ENCODE measurements around the gene HORMAD2.
A peak's percentile ranks its signal among the peaks of the same experiment; 100 is the strongest.
"Not testable (repeated sequence)": the region's sequence is repeated elsewhere in the genome, so short reads cannot be mapped to it uniquely, and the experiment has no call there.

Gene HORMAD2

GRCh38 chr22:30210235-30210909 is 130.1 kb downstream of the HORMAD2 start:
- DNase-seq (ENCODE audit: low read depth), result no peak

- DNase-seq (ENCODE audit: low read depth), result no peak
Observed at GRCh38 chr22:30211124-30211820, 131.0 kb downstream of the HORMAD2 start.

- DNase-seq (ENCODE audit: low read depth), result no peak
Observed at GRCh38 chr22:30212363-30212995, 132.2 kb downstream of the HORMAD2 start.

DNA sequence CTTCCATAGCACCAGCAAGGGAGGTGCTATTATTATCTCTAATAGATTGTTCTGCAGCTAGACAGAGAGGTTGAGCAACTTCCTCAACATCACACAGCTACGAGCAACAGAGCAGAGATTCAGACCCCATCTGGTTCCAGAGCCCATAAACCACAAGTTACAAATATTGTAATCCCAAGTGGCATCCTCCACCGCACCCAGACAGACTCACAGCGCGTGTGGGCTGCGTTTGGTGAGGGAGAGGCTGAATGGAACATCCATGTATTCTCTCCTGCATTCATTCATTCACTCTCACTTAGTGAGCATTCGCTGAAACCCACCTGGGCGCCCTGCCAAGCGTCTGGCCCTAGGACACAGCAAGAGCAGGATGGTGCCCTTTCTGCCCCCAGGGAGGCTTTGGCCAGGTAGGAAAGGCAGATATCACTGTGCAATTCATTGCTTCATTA is 132.8 kb downstream of the HORMAD2 start:
- no peak for DNase-seq (ENCODE audit: low read depth)

DNA sequence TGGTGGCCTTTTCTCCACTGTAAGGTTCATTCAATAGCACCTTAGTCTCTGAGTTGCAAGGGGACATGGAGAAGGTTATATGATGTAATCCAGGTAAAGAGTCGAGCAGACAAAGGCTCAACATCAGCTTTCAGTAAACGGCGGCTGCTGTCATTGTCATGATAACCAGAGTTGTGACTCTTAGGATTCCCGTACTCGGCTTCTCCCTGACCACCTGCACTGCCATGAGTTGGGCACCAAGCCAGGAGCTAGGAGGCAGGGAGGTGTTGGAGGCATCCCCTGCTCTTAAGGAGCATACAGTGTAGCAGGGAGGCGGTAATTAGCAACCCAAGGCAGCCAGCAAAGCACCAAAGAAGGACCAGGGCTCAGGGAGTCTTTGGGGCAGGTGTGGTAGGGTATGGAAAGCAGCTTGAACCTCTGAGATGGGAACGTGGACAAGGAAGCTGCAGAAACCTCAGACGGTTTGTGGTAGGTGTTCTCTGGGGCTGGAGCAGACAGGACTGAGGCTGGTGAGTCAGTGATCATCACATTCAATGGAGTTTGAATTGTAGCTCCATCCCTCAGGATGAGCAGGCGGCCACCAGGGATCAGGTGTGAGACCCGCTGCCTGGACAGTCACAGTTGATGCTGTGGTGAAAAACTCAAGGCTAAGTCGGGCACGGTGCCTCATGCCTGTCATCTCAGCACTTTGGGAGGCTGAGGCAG is 134.6 kb downstream of the HORMAD2 start:
- DNase-seq (ENCODE audit: low read depth), result no peak

GRCh38 chr22:30216272-30216671 is 136.0 kb downstream of the HORMAD2 start:
- DNase-seq (ENCODE audit: low read depth), result not testable (repeated sequence)

- no peak for DNase-seq (ENCODE audit: low read depth)
Observed at GRCh38 chr22:30216710-30217109, 136.4 kb downstream of the HORMAD2 start.

DNA sequence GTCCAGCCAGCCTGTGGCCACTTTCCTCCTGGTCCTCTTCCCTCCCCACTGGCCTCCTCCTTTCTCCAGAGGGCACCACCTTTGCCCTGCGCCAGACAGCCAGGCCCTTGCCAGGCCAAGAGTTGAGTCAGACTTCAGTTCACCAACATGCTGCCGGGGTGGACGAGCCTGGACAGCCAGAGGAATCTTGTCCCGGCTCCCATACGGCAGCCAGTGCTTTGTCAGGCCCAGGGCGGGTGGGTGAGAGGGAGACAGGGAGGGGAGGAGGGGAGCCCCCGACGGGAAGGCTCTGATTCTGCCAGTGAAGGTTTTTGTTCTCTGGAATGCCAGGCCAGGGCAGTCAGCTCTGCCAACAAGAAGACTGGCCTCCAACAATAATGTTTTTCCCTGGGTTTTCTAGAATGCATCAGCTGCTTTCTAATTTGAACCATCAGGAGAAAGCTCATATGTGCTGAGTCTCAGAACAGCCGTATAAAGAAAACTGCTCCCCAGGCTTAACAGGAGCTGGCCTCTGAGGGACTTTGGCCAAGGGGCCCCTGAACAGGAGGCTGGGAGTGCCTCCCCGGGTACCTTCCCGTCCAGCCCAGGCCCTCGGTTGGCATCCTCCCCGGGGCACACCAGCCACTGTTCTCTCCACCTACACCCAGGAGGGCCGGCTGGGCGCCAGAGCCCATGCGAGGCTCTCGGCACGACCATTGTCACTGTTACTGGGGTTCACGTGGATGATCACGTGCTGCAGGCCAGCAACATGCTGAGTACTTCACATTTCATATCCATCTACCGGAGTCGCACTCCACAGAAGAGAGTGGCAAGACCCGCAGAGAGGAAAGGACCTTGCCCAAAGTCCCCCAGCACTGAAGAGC is 137.7 kb downstream of the HORMAD2 start:
- DNase-seq (ENCODE audit: low read depth), result no peak

DNA sequence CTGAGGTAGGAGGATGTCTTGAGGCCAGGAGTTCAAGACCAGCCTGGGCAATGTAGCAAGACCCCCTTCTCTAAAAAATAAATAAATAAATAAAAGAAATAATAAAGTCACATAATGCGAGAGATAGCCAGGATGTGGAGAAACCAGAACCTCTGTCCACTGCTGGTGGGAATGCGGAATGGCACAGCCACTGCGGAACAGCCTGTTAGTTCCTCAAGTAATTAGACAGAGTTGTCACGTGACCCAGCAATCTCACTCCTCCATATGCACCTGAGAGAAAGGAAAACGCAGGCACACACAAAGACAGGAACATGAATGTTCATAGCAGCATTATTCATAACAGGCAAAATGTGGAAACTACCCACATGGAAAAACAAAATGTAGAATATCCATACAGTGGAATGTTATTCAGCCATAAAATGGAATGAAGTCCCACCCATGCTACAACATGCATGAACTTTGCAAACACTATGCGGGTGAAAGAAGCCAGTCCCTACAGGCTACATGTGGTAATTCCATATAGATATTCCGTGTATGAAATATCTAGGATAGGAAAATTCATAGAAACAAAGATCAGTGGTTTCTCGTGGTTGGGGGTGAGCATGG is 138.9 kb downstream of the HORMAD2 start:
- no peak for DNase-seq (ENCODE audit: low read depth)

- DNase-seq (ENCODE audit: low read depth), result no peak
Observed at GRCh38 chr22:30219668-30220278, 139.5 kb downstream of the HORMAD2 start.

GRCh38 chr22:30220338-30221012 is 140.2 kb downstream of the HORMAD2 start:
- DNase-seq (ENCODE audit: low read depth), result no peak

DNA sequence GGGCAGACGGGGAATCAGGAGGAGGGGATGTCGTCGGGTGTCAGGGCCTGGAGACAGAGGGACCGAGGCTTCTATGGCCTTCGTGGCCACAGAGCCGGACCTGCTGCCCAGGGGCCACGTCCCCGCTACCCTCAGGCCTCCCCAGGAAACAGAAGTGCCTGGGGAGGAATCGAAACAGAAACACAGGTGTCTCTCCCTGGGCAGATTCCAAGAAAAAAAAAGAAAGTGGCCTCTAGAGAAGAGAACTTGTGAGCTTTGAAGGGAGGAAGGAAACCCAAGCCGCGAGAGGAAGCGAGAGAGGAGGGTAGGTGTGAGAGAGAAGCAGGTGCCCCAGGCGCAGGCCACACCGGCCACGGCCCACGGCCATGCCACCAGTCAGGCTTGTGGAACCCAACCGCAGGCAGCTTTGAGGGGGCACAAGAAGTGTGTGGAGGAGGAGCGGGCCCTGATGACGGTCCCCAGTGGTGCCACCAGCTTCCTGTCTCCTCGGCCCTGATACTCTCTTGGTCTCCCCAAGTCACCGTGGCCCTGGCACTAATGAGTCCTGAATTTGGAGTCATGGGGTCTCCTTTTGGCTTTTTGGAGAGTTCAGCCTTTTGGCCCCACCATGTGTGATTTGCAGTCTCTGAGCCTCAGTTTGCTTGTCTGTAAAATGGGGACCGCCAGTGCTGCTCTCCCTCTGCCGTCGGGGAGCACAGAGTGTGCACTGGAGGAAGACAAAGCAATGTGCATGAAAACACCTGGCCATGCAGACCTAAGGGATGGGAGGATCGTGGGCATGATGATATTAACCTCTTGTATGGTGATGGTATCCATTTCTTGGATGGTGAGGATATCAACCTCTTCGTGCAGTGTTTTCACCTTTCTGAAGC is 141.1 kb downstream of the HORMAD2 start:
- DNase-seq (ENCODE audit: low read depth), result peak; percentile 64

DNA sequence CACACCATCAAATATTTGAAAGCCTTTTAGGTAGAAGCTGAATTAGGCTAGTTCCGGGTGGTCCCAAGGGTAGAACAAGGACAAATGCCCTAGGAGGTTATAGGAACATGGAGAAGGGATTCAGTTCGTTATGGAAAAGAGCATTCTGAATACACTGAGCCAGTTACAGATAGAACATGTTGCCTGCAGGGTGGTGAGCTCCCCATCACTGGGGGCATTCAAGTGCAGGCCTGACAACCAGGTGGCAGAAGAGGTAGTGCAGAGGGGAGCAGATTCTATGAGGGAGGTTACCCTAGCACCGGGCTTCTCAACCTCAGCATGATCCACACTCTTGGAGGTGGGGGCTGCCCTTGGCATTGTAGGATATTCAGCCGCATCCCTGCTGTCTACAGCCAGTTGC is 142.1 kb downstream of the HORMAD2 start:
- no peak for DNase-seq (ENCODE audit: low read depth)

- DNase-seq (ENCODE audit: low read depth), result no peak
Observed at GRCh38 chr22:30223303-30223702, 143.0 kb downstream of the HORMAD2 start.

DNA sequence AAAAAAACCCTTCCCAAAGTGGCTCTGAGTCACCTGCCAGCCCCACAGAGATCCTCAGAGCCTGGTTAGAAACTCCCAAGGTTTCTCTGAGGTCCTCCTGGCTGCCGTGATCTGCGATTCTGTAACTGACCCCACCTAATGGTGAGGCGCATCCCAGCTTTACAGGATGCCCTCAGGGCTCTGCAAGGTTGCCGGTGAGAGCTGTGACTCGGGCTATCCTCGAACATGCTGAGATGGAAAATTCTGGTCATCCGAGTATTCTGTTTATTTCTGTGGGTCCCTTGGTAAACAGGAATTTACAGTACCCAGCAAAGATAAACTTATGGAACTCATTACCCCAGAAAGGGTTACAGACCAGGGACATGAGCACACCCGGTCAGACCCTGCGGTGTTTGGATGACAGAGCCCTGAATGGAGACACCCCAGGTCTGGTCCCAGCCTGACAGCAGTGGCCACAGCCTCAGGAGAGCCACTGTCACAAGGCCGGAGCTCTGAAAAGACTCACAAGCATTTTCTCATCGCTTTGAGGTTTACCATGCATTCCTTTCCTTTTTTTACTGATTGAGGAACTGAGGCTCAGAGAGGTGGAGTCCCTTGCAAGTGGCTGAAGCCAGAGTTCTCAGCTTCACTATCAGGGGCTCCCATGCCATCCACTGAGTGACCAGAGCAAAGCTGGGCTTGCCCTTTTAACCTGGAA is 144.0 kb downstream of the HORMAD2 start:
- DNase-seq (ENCODE audit: low read depth), result no peak

GRCh38 chr22:30225220-30225927 is 145.1 kb downstream of the HORMAD2 start:
- no peak for DNase-seq (ENCODE audit: low read depth)

- DNase-seq (ENCODE audit: low read depth), result no peak
Observed at GRCh38 chr22:30226192-30226832, 146.0 kb downstream of the HORMAD2 start.
